A673 (cell line): ENCODE results near the gene WRAP53.

Source experiments
- EZH2 ChIP-seq: fragments of 200-600 bp; sonication (generic); IDR thresholded peaks from 2 replicates; pipeline ENCODE4 v1.6.1; 2017; ENCODE audit warnings: borderline replicate concordance, low read depth, mild to moderate bottlenecking, mixed read lengths, antibody characterized with exemption, low read length; ENCODE audit not compliant: poor library complexity, severe bottlenecking
- TF ChIP-seq, protein P1 (sequence below): fragments of 300-800, 200-600 bp; sonication (generic); conservative IDR thresholded peaks from 2 replicates; pipeline ENCODE4 v1.5.1; 2017; ENCODE audit warnings: low read depth, mild to moderate bottlenecking, antibody characterized with exemption, low read length, moderate library complexity, mixed read lengths

GRCh38 chr17:7719661-7720060 lies 31.4 kb downstream of the WRAP53 start:
- TF ChIP-seq, protein P1, sequence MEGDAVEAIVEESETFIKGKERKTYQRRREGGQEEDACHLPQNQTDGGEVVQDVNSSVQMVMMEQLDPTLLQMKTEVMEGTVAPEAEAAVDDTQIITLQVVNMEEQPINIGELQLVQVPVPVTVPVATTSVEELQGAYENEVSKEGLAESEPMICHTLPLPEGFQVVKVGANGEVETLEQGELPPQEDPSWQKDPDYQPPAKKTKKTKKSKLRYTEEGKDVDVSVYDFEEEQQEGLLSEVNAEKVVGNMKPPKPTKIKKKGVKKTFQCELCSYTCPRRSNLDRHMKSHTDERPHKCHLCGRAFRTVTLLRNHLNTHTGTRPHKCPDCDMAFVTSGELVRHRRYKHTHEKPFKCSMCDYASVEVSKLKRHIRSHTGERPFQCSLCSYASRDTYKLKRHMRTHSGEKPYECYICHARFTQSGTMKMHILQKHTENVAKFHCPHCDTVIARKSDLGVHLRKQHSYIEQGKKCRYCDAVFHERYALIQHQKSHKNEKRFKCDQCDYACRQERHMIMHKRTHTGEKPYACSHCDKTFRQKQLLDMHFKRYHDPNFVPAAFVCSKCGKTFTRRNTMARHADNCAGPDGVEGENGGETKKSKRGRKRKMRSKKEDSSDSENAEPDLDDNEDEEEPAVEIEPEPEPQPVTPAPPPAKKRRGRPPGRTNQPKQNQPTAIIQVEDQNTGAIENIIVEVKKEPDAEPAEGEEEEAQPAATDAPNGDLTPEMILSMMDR: no peak
- TF ChIP-seq EZH2: no peak
